Ureter (tissue), 1 donor: ENCODE measurements around the gene GPRC5B. TPM values are rescaled to one million over a fixed set of nuclear protein-coding genes. Genes with fewer than 3 reads are reported as not detected.

Experiments
- DNase-seq: peaks from one replicate; pipeline ENCODE4 v3.0.0-alpha.2; 2020; ENCODE audit warnings: low spot score
- total RNA-seq: library from RNA; stranded (reverse); gene quantifications from one replicate; pipeline ENCODE4 v1.2.4, GENCODE V29; 2023
- donor health status: DM: yes; HTN: yes; CAD: no.

GPRC5B gene
- total RNA-seq, 1 donor from 2014 or later = 23.2 TPM

DNA sequence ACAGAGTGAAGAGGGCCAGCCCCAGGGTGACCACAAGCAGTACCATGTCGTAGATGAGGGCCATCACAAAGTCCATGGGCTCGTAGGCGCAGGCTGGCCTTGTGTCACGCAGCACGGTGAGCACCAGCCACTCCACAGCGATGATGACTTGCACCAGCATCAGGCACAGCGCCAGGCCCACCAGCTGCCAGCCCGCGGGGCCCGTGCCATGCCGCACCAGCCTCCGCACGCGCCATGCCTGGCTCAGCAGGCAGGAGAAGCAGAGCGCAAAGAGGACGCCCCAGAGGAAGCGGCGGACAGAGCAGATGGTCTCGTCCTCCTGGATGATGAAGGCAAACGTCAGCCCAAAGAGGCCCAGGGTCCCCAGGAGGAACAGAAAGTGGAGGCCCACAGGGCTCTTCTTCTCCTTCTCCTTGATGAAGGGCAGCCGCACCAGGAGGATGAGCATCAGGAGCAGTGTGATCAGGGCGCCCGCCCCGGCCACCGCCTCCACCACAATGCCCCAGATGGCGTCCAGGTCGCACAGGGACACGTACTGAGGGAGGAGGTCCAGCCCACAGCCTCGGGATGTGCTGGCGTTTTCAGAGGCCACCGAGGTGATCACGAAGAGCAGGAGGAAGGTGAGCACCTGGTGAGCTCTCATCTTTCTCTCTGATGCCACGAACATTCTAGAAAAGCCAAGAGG is 12.3 kb downstream of the GPRC5B start:
- no peak for DNase-seq

DNA sequence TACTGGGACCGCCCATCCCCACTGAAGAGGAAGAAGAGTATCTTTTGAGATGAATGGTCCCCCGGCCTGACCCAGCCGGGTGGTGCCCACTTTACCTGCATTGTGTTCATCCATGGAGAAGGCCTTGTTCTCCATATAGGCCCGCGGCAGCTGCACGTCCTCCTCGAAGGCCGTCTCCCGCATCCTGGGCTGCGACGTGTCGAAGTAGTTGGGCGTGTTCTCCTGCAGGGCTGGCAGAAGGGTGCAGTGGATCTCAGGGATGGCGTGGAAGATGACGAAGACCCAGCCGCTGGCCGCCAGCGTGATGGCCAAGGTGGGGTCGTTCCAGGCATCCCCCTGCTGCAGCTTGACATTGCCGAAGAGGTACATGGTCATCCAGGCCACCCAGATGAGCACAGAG is 12.9 kb downstream of the GPRC5B start:
- no peak for DNase-seq

DNA sequence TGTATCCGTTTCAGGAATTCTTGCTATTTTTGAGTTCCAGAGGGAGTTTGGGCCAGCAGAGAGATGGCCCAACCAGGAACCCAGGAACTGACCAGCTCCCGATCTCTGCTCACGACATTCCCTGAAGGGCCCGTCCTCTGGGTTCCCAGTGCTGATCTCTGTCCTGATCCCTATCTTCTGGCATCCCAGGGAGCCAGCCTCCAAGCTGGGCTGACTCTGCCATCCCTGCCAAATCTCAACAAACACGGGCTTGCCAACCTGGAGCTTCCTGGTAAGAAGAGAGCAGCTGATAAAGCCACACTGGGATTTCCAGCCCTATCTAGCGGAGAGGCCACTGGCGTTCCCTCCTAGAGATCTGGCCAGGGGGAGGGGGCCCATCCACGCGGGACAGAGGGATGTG is 16.2 kb downstream of the GPRC5B start:
- DNase-seq = no peak

GRCh38 chr16:19864566-19864965 is 20.1 kb downstream of the GPRC5B start:
- no peak for DNase-seq

DNA sequence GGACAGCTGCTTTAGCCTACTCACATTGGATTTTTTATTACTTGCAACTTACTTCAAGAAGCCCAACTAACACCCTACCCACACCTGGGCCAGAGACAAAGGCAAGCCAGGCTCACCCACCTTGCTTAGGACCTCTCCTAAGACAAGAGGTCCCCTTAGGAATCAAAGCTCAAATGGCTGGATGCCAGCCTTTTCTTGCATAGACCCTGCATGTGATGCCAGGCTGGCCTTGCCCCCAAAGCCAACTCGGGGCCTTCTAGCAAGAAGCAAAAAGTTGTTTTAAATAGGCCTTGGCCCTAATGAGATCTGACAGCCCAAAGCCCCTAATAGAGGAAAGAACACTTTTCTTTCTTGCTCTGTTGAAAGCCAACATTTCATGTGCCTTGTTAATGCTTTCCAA is 20.7 kb downstream of the GPRC5B start:
- no peak for DNase-seq

DNA sequence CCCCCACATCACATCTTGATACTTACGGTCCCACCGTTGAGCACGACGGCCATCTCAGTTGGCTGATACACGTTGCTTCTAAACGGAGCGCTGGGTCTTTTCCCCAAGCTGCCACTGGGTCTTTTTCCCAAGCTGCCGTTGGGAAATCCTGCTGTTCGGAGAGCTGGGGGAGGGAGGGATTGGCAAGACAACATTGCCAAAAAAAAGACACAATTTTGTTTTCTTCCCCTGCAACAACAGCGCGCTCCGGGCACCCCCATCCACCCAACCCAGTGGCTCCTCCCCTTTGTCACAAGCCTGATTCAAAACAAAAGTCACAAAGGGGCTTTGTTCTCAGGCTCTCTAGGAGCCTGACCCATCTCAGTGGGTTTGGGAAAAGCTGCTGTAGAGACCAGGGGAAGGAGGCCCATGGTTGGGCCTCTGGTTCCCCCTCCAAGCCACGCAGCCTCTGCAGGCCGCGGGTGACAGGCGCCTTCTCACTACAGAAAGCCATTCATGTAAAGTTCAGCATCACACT is 22.8 kb downstream of the GPRC5B start:
- DNase-seq = no peak

DNA sequence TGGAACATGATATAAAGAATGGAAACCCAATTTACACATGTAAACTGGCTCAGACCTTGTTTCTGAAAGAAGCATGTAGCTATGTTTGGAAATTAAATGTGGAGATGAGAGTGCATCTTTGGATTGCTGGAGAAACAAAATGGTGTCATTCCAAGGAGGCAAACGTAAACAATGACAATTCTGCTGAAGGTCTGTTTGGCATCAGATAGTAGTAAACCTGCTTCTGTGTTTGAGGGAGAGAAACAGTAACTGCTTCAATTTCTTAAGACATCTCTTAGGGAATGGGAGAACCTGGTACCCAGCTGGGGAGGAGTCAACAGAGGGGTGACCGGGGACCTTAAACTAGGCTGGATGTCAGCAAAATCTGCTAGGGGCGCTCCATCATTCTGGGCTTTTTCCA is 23.5 kb downstream of the GPRC5B start:
- no peak for DNase-seq

GRCh38 chr16:19860166-19861041 is 24.2 kb downstream of the GPRC5B start:
- DNase-seq = no peak

DNA sequence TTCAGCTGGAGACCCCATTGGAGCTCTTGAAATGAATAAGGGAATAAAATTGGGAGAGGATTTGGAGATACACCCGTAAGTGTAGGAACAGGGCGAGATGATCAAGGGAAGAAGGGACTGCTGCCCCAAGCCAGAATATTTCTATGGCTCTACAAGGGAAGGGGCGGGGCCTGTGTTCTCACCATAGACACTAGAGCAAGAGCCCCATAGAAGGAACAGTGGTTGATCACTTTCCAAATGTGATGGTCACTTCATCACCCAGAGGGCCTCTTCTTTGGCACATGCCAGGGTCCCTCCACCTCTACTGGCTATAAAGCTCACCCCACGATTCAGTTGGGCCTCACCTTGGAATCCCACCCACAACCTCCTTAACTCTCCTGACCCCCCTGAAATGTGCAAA is 25.0 kb downstream of the GPRC5B start:
- no peak for DNase-seq

DNA sequence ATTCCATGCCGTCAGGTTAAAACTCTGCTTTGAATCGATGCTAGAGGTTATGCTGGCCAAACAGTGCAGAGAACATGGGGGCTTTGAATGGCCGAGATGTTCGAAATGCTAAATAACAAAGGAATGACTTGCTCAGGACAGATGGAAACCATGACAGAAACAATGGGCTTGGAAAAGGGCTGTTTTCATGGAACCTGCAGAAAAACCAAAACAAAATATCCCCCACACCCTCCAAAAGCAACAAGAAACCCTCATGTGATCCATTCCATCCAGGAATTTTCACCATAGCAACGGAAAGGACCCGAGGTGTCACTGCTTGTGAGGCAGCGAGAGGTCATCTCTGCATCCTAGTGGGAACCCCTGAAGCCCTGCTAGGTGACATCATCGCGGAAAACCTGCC is 25.5 kb downstream of the GPRC5B start:
- DNase-seq = no peak

DNA sequence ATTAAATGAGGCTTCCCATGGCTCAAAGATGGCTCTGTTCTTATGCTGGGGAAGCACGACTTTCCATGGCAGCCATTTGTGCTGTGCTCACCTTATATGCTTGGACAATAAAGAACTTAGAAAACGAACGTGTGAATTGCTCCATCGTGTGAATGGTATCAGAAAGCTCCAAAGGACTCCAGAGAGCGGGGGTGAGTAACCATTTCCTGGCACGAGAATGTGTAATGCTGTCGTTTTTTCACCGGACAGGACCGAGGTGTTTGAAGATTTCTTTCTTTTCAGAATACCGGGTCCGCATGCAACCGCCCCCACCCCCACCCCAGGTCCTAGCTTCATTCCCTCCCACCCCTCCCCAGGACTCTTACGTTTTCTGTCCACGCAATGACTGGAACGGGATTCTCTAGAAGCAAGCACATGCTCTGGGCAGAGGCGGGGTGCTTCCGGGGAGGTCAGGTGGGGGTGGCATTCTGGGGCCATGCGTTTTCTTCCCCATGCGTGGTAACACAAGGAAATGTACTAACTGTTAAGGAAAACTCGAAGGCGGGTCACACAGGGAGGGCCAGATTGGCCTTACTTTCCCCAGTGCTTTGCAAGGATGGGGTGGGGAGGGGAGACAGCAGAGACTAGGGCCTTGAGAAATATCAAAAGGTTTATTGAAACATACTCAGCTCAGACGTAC is 26.2 kb downstream of the GPRC5B start:
- no peak for DNase-seq

GRCh38 chr16:19857593-19858339 is 26.9 kb downstream of the GPRC5B start:
- DNase-seq = no peak

- no peak for DNase-seq
These were observed 28.5 kb downstream of the GPRC5B start for GRCh38 chr16:19856120-19856519.

GRCh38 chr16:19854543-19854876 is 30.1 kb downstream of the GPRC5B start:
- no peak for DNase-seq

DNA sequence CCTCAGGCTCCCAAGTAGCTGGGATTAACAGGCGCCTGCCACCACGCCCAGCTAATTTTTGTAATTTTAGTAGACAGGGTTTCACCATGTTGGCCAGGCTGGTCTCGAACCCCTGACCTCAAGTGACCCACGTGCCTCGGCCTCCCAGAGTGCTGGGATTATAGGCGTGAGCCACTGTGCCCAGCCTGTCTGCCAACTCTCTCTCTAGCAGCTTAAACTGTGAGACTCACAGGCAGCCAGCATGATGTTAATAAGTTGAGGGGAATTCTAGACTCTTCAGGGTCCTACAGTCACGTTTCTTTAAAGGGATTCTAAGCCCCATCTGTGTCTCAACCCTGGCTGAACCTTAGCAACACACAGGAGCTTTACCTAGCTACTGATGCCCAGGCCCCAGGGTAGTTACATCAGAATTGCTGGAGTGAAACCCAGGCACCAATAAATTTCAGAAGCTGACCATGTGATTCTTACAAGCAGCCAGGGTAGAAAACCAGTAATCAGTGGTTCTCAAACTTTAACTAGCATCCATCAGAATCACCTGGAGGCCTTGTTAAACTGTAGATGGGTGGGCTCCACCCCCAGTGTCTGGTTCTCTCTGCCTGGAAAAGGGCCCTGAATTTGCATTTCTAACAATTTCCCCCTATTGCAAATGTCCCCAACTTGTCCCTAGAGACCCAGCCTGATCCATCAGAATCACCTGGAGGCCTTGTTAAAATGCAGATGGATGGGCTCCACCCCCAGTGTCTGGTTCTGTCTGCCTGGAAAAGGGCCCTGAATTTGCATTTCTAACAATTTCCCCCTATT is 30.7 kb downstream of the GPRC5B start:
- DNase-seq = no peak

- no peak for DNase-seq
These were observed 31.4 kb downstream of the GPRC5B start for GRCh38 chr16:19853132-19853741.

DNA sequence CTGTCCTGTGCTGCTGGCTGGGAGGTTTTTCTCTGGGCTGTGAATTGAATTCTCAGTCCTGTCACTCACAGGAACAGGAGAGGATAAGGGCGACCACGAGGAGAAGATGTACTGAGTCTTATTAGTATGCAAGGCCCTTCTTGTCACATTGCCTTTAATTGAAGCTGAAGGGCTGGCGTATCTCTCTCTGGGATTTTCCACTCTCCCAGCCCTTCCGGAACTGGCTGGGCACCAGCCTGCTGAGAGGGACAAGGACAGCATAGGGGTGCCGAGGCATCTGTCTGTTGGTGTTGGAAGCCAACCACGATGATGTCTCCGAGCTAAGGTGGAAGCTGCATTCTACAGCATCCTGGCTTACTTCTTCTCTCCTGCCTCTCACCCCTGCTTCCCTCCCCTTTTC is 33.2 kb downstream of the GPRC5B start:
- DNase-seq = no peak

DNA sequence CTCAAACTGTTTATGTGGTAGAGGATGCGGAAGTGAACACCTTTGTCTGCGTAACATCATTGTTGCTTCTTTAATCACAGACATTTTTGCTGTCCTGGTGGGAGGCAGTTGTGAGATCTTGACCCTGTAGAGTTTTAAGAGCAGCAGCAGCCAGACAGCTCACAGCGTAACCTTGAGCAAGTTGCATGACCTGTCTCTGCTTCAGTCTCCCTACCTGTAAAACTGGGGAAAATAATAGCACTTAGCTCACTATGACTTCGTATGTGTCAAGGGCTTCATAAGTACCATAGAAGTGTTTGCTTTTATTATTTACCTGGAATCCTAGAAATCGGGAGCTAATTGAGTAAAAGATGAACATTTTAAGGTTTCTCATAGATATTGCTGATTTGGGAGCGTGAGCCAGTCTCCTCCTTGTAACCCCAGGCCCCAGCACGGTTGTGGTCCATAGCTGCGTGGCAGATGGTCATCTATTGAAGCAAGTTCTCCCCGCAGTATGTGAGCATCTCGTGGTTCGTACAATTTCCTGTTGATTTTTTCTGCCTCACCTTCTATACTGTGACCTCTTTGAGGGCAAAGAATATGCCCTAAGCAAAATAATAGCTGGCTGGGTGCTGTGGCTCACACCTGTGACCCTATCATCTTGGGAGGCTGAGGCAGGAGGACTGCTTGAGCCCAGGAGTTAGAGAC is 34.4 kb downstream of the GPRC5B start:
- DNase-seq = no peak

- DNase-seq = no peak
These were observed 35.9 kb downstream of the GPRC5B start for GRCh38 chr16:19848756-19849155.

DNA sequence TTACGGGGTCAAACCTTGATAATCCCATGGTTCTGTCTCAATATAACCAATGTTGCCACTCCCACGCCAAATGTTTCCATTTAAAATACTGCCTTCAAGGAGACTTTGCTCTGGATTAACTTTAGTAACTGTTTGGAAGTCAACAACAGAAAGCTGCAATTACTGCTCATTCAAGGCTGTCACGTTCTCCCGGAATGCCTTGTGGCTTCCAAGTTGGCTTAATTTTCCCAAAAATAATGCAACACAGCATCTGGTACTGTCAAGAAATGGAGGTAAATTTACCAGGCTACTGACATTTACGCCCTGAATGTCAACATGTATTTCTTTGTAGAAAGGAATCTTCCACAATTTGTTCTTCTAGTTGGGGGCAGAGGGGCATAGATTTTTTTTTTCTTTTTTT is 38.2 kb downstream of the GPRC5B start:
- no peak for DNase-seq
